ENCODE results near the gene SNIP1. TPM values are rescaled to one million over a fixed set of nuclear protein-coding genes. Genes with fewer than 3 reads are reported as not detected.
"Not testable (repeated sequence)": the region's sequence is repeated elsewhere in the genome, so short reads cannot be mapped to it uniquely, and the experiment has no call there.

The SNIP1 gene
- total RNA-seq, 2 donors from 2014 or later: 20.2 TPM

- no peak overlapping the region for H3K27ac ChIP-seq (ENCODE audit: low read depth, low read length)
- H3K9me3 ChIP-seq (ENCODE audit: control insufficient read depth, low read length): no peaks in the 10 kb centered on the region
- no peak overlapping the region for H3K9ac ChIP-seq (ENCODE audit: extremely low read depth, low read length, poor library complexity, severe bottlenecking)
- no peak for DNase-seq
- Mint-ChIP-seq H3K4me3 (no peak overlapping the region), H3K9me3 (no peaks in the 10 kb centered on the region), H3K36me3 (ENCODE audit: low read depth) (peaks cover 70% of the 10 kb centered on the region), H3K27ac (no peak overlapping the region), H3K4me1 (no peaks in the 10 kb centered on the region), H3K27me3 (ENCODE audit: insufficient read depth) (no peaks in the 10 kb centered on the region)
- no peaks in the 10 kb centered on the region for H3K27me3 ChIP-seq (ENCODE audit: control insufficient read depth, insufficient read depth, low read length, poor library complexity, severe bottlenecking)
- H3K4me3 ChIP-seq (ENCODE audit: low read length): no peak overlapping the region
- no peak for TF ChIP-seq CTCF (conservative IDR thresholded peaks at IDR 0.05)
- WGBS, 2 experiments (ENCODE audit: insufficient coverage in 1 of 2, insufficient read length in 1 of 2): 93 to 100% methylated on average over 1 to 2 of the region's 2 CpGs
- no peaks in the 10 kb centered on the region for H3K4me1 ChIP-seq (ENCODE audit: control insufficient read depth, insufficient read depth, low read length)
- H3K36me3 ChIP-seq (ENCODE audit: control insufficient read depth, insufficient read depth, low read length): peaks cover 71% of the 10 kb centered on the region
Measured at GRCh38 chr1:37537378-37537777, 16.7 kb downstream of the SNIP1 start.

DNA sequence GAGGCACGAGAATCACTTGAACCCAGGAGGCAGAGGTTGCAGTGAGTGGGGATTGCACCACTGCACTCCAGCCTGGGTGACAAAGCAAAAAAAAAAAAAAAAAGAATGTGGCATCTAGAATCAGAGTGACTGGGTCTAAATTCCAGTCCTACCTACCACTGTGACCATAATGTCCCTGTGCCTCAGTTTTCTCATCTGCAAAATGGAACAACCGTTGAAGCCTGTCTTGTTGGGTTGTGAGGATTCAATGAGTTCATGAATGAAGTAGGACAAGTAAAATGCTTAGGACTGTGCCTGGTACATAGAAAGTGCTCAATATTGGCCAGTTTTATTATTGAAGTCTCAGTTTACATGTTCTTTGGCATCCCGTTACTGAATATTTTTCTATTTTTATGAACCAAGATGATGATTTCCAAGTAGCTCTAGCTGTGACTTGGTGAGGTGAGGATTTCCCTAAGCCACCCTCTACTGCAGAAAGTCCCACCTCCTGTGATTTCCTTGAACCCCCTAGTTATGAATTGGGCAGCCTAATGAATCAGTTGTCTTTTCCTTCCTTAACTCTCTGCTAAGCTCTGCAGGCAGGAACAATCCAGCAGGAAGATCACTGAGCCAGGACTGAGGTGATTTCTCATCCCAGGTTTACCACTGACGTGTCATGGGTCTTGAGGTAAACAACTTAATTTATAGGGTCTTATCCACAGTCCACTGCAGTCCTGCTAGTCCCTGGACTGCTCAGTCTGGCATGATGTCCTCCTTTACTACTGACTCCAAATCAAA lies 20.6 kb downstream of the SNIP1 start:
- Histone ChIP-seq H3K27me3 (ENCODE audit: control insufficient read depth, insufficient read depth, low read length, poor library complexity, severe bottlenecking) (no peaks in the 10 kb centered on the region), H3K9me3 (ENCODE audit: control insufficient read depth, low read length) (no peaks in the 10 kb centered on the region), H3K4me3 (ENCODE audit: low read length) (no peak overlapping the region), H3K9ac (ENCODE audit: extremely low read depth, low read length, poor library complexity, severe bottlenecking) (no peak overlapping the region), H3K27ac (ENCODE audit: low read depth, low read length) (no peak overlapping the region), H3K36me3 (ENCODE audit: control insufficient read depth, insufficient read depth, low read length) (peaks cover 38% of the 10 kb centered on the region), H3K4me1 (ENCODE audit: control insufficient read depth, insufficient read depth, low read length) (no peaks in the 10 kb centered on the region)
- DNase-seq: no peak
- no peaks in the 10 kb centered on the region for H3K4me1 Mint-ChIP-seq
- 93 to 94% methylated on average over 3 to 4 of the region's 4 CpGs for WGBS, 2 experiments (ENCODE audit: insufficient coverage in 1 of 2, insufficient read length in 1 of 2)
- no peak overlapping the region for H3K4me3 Mint-ChIP-seq
- H3K9me3 Mint-ChIP-seq: no peaks in the 10 kb centered on the region
- no peaks in the 10 kb centered on the region for H3K27me3 Mint-ChIP-seq (ENCODE audit: insufficient read depth)
- no peak for TF ChIP-seq CTCF (conservative IDR thresholded peaks at IDR 0.05)
- H3K27ac Mint-ChIP-seq: no peak overlapping the region
- peaks cover 43% of the 10 kb centered on the region for H3K36me3 Mint-ChIP-seq (ENCODE audit: low read depth)

DNA sequence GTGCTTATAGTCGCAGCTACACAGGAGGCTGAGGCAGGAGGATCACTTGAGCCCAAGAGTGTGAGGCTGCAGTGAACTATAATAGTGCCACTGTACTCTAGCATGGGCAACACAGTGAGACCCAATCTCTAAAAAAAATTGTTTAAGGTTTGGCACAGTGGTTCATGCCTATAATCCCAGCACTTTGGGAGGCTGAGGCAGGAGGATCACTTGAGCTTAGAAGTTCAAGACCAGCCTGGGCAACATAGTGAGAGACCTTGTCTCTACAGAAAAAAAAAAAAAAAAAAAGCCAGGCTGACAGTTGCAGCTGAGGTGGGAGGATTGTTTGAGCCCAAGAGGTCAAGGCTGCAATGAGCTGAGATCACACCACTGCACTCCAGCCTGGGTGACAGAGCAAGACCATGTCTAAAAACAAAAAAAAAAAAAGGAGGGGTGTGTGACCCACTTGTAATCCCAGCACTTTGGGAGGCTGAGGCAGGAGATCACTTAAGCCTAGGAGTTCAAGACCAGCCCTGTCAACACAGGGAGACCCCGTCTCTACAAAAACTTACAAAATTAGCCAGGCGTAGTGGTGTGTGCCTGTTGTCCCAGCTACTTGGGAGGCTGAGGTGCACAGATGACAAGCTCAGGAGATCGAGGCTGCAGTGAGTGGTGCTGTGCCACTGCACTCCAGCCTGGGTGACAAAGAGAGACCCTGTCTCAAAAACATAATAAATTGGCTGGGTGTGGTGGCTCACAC lies 21.5 kb downstream of the SNIP1 start:
- not testable (repeated sequence) for H3K4me1 Mint-ChIP-seq; H3K4me1 ChIP-seq (ENCODE audit: control insufficient read depth, insufficient read depth, low read length); H3K9me3 ChIP-seq (ENCODE audit: control insufficient read depth, low read length); H3K9ac ChIP-seq (ENCODE audit: extremely low read depth, low read length, poor library complexity, severe bottlenecking); H3K27ac ChIP-seq (ENCODE audit: low read depth, low read length); H3K9me3 Mint-ChIP-seq; H3K27ac Mint-ChIP-seq; H3K27me3 ChIP-seq (ENCODE audit: control insufficient read depth, insufficient read depth, low read length, poor library complexity, severe bottlenecking); H3K4me3 Mint-ChIP-seq; H3K4me3 ChIP-seq (ENCODE audit: low read length); DNase-seq; H3K27me3 Mint-ChIP-seq (ENCODE audit: insufficient read depth)
- 94 to 95% methylated on average over 3 to 4 of the region's 4 CpGs for WGBS, 2 experiments (ENCODE audit: insufficient coverage in 1 of 2, insufficient read length in 1 of 2)
- H3K36me3 Mint-ChIP-seq (ENCODE audit: low read depth): peaks cover 37% of the 10 kb centered on the region
- peaks cover 34% of the 10 kb centered on the region for H3K36me3 ChIP-seq (ENCODE audit: control insufficient read depth, insufficient read depth, low read length)

- peaks cover 16% of the 10 kb centered on the region for H3K36me3 Mint-ChIP-seq (ENCODE audit: low read depth)
- H3K9me3 Mint-ChIP-seq; H3K27ac ChIP-seq (ENCODE audit: low read depth, low read length); H3K4me3 Mint-ChIP-seq; H3K9ac ChIP-seq (ENCODE audit: extremely low read depth, low read length, poor library complexity, severe bottlenecking); DNase-seq; H3K4me1 Mint-ChIP-seq; H3K27me3 ChIP-seq (ENCODE audit: control insufficient read depth, insufficient read depth, low read length, poor library complexity, severe bottlenecking); H3K27me3 Mint-ChIP-seq (ENCODE audit: insufficient read depth); H3K9me3 ChIP-seq (ENCODE audit: control insufficient read depth, low read length); H3K4me3 ChIP-seq (ENCODE audit: low read length); H3K4me1 ChIP-seq (ENCODE audit: control insufficient read depth, insufficient read depth, low read length); H3K27ac Mint-ChIP-seq: not testable (repeated sequence)
- peaks cover 11% of the 10 kb centered on the region for H3K36me3 ChIP-seq (ENCODE audit: control insufficient read depth, insufficient read depth, low read length)
- WGBS, 2 experiments (ENCODE audit: insufficient coverage in 1 of 2, insufficient read length in 1 of 2): 93 to 100% methylated on average over 1 of the region's 1 CpG
Measured at GRCh38 chr1:37529888-37530287, 24.2 kb downstream of the SNIP1 start.
